Keratinocyte (primary cell): Measurements from ENCODE around the gene COMMD6.
"Not testable (repeated sequence)": the region's sequence is repeated elsewhere in the genome, so short reads cannot be mapped to it uniquely, and the experiment has no call there.

Source experiments
- CTCF ChIP-seq, 3 experiments: IDR thresholded peaks in 1 of 3; conservative IDR thresholded peaks in 1 of 3; optimal IDR thresholded peaks in 1 of 3; 2 replicates in 2 of 3; 3 replicates in 1 of 3; pipeline versions ENCODE3 to v1.5.1; 2011; ENCODE audit warnings: low read length in 3 of 3, mild to moderate bottlenecking in 3 of 3, moderate library complexity in 2 of 3, control low read depth in 1 of 3, inconsistent platforms in 1 of 3; ENCODE audit not compliant: insufficient read depth in 2 of 3; ENCODE audit errors: extremely low read depth in 1 of 3
- EZH2 ChIP-seq: IDR thresholded peaks from one replicate; pipeline ENCODE4 v1.6.1; 2012; ENCODE audit warnings: inconsistent platforms, mild to moderate bottlenecking, low read length, moderate library complexity

- not testable (repeated sequence) for TF ChIP-seq CTCF (optimal IDR thresholded peaks at IDR 0.05 in 1 of 3, IDR thresholded peaks at IDR 0.05 in 1 of 3, conservative IDR thresholded peaks at IDR 0.05 in 1 of 3; ENCODE audit: extremely low read depth in 1 of 3, insufficient read depth in 2 of 3, low read length in 3 of 3); EZH2
Measured at GRCh38 chr13:75545386-75545785, 7.7 kb upstream of the COMMD6 start.
